IMR-90 (cell line): ENCODE measurements around the gene CDX1. TPM values are rescaled to one million over a fixed set of nuclear protein-coding genes. Genes with fewer than 3 reads are reported as not detected.

Source experiments
- ATAC-seq: fragments of 200-7000 bp; cut with Tn5 transposase; 2 replicates; pipeline ENCODE4 v1.9.1; 2020; ENCODE audit warnings: low read depth, mild to moderate bottlenecking, moderate library complexity
- BruUV-seq: library from RNA; stranded (reverse); fragments of 400-500 nt; replicated peaks from 2 replicates; lab custom pipeline; 2021; lab: Mats Ljungman, UMichigan
- CTCF ChIA-PET: fragments of 300-600 bp; formaldehyde crosslinking; extraction: SDS; loops from one replicate; lab custom pipeline; 2021; ENCODE audit warnings: antibody characterized with exemption; lab: Yijun Ruan, JAX
- POLR2A ChIA-PET: fragments of 300-600 bp; sonication (Branson Sonifier 250); formaldehyde crosslinking; loops from one replicate; lab custom pipeline; 2022; ENCODE audit warnings: antibody characterized with exemption; ENCODE audit not compliant: unreplicated experiment; lab: Charles Lee
- DNase-seq: peaks from one replicate; pipeline ENCODE4 v3.0.0; 2013
- H2AFZ ChIP-seq: replicated peaks from 2 replicates; pipeline ENCODE3; 2013; ENCODE audit warnings: low read length, mild to moderate bottlenecking; ENCODE audit not compliant: poor library complexity
- H2AK5ac ChIP-seq: 2 replicates; pipeline ENCODE4 v1.6.1; 2013; ENCODE audit warnings: low read depth, low read length, inconsistent platforms
- H2AK9ac ChIP-seq: replicated peaks from 2 replicates; pipeline ENCODE3; 2013; ENCODE audit warnings: mild to moderate bottlenecking, low read depth, low read length, moderate library complexity; ENCODE audit not compliant: poor library complexity
- H2BK120ac ChIP-seq: 2 replicates; pipeline ENCODE4 v1.6.1; 2013; ENCODE audit warnings: low read depth, low read length, inconsistent platforms
- H2BK15ac ChIP-seq: 3 replicates; pipeline ENCODE4 v1.6.1; 2013; ENCODE audit warnings: low read depth, low read length, inconsistent platforms
- H2BK20ac ChIP-seq: 2 replicates; pipeline ENCODE4 v1.6.1; 2013; ENCODE audit warnings: low read depth, mild to moderate bottlenecking, inconsistent platforms, low read length, moderate library complexity
- H2BK5ac ChIP-seq: 2 replicates; pipeline ENCODE4 v1.6.1; 2013; ENCODE audit warnings: mild to moderate bottlenecking, low read depth, low read length, inconsistent platforms; ENCODE audit not compliant: poor library complexity, severe bottlenecking
- H3K14ac ChIP-seq: replicated peaks from 2 replicates; pipeline ENCODE4 v1.6.1; 2013; ENCODE audit warnings: low read depth, low read length, inconsistent platforms
- H3K18ac ChIP-seq: 2 replicates; pipeline ENCODE4 v1.6.1; 2013; ENCODE audit warnings: low read depth, low read length, control low read depth
- H3K23ac ChIP-seq: 2 replicates; pipeline ENCODE4 v1.6.1; 2013; ENCODE audit warnings: low read depth, low read length, inconsistent platforms
- H3K27ac ChIP-seq: 2 replicates; pipeline ENCODE4 v1.5.1; 2013; ENCODE audit warnings: mild to moderate bottlenecking, control low read depth, low read length; ENCODE audit not compliant: insufficient read depth
- H3K27me3 ChIP-seq: 2 replicates; pipeline ENCODE4 v1.6.1; 2013; ENCODE audit warnings: low read length; ENCODE audit not compliant: control insufficient read depth, insufficient read depth
- H3K36me3 ChIP-seq: 2 replicates; pipeline ENCODE4 v1.6.1; 2013; ENCODE audit warnings: low read length, mixed read lengths; ENCODE audit not compliant: control insufficient read depth, insufficient read depth
- H3K4ac ChIP-seq: 2 replicates; pipeline ENCODE4 v1.6.1; 2013; ENCODE audit warnings: low read depth, low read length, inconsistent platforms
- H3K4me1 ChIP-seq: 2 replicates; pipeline ENCODE4 v1.6.1; 2013; ENCODE audit warnings: low read length, mixed read lengths; ENCODE audit not compliant: control insufficient read depth, insufficient read depth
- H3K4me2 ChIP-seq: 2 replicates; pipeline ENCODE4 v1.6.1; 2013; ENCODE audit warnings: low read depth, mild to moderate bottlenecking, control low read depth, low read length, moderate library complexity
- H3K4me3 ChIP-seq: 2 replicates; pipeline ENCODE4 v1.5.1; 2013; ENCODE audit warnings: low read depth, mild to moderate bottlenecking, control low read depth, low read length, moderate library complexity; ENCODE audit not compliant: insufficient read depth
- H3K56ac ChIP-seq: 2 replicates; pipeline ENCODE4 v1.6.1; 2013; ENCODE audit warnings: low read length, inconsistent platforms; ENCODE audit not compliant: insufficient read depth; ENCODE audit errors: extremely low read depth
- H3K79me1 ChIP-seq, 2 experiments: 2 replicates each; pipeline ENCODE4 v1.6.1; 2013; ENCODE audit warnings: low read length in 2 of 2, inconsistent platforms in 1 of 2, low read depth in 1 of 2
- H3K9ac ChIP-seq: 2 replicates; pipeline ENCODE4 v1.6.1; 2013; ENCODE audit warnings: low read depth, low read length, control low read depth
- H3K9me1 ChIP-seq: 2 replicates; pipeline ENCODE4 v1.6.1; 2013; ENCODE audit warnings: low read length, inconsistent platforms; ENCODE audit not compliant: insufficient read depth
- H3K9me3 ChIP-seq: 2 replicates; pipeline ENCODE4 v1.6.1; 2013; ENCODE audit warnings: low read length; ENCODE audit not compliant: control insufficient read depth, insufficient read depth
- H4K20me1 ChIP-seq: 2 replicates; pipeline ENCODE4 v1.6.1; 2013; ENCODE audit warnings: low read length, inconsistent platforms; ENCODE audit not compliant: insufficient read depth
- H4K5ac ChIP-seq: 2 replicates; pipeline ENCODE4 v1.6.1; 2013; ENCODE audit warnings: mild to moderate bottlenecking, low read depth, low read length, control low read depth
- H4K8ac ChIP-seq, 2 experiments: 2 replicates each; pipeline ENCODE4 v1.6.1; 2013; ENCODE audit warnings: low read depth in 2 of 2, low read length in 2 of 2, control low read depth in 1 of 2, inconsistent platforms in 1 of 2
- H4K91ac ChIP-seq: 2 replicates; pipeline ENCODE4 v1.6.1; 2013; ENCODE audit warnings: low read depth, low read length, inconsistent platforms; ENCODE audit not compliant: insufficient read depth
- CEBPB ChIP-seq: IDR thresholded peaks from 2 replicates; pipeline ENCODE4 v1.6.1; 2012; ENCODE audit warnings: low read depth, low read length, improper control_type of control experiment
- POLR2A ChIP-seq: IDR thresholded peaks from 2 replicates; pipeline ENCODE4 v1.6.1; 2012; ENCODE audit warnings: mild to moderate bottlenecking, low read depth, low read length
- whole genome bisulfite sequencing, 2 experiments: methylation state at CpG; one replicate each; pipeline versions ENCODE4 v1.1.5 to v1.1.7; 2013; ENCODE audit warnings: missing lambda C conversion rate in 2 of 2; ENCODE audit not compliant: insufficient read length in 1 of 2; ENCODE audit errors: extremely low coverage in 2 of 2; 5-methylcytosine and 5-hydroxymethylcytosine counted together
- dilution Hi-C: fragments of 300-500 bp; cut with HindIII; formaldehyde crosslinking; loops from one replicate; pipeline ENCODE4 v1.14.3; 2018; ENCODE audit warnings: low sequenced_read_pairs; ENCODE audit not compliant: unreplicated experiment
- in situ Hi-C: fragments of 300-500 bp; cut with MboI; formaldehyde crosslinking; loops from 3 replicates; pipeline ENCODE4 v1.14.3; 2019; ENCODE audit warnings: low sequenced_read_pairs, inconsistent platforms, mixed read lengths
- intact Hi-C: fragments of 100-400 bp; cut with micrococcal nuclease; formaldehyde crosslinking; loops from 2 replicates; pipeline ENCODE4 v1.10.0; 2022
- polyA plus RNA-seq, 3 experiments: library from polyadenylated mRNA; depleted of rRNA; stranded (reverse); fragments of >200 nt; gene quantifications; 2 replicates each; pipeline ENCODE4 v1.2.3, GENCODE V29; 2012; ENCODE audit warnings: low replicate concordance in 1 of 3
- total RNA-seq: library from RNA; depleted of rRNA; stranded (reverse); fragments of >200 nt; gene quantifications from 2 replicates; pipeline ENCODE4 v1.2.3, GENCODE V29; 2012

The CDX1 gene
- total and polyA plus RNA-seq, 2 of the 4 experiments (the other 2 are of a cell fraction), result 0.18 to 0.24 TPM

DNA sequence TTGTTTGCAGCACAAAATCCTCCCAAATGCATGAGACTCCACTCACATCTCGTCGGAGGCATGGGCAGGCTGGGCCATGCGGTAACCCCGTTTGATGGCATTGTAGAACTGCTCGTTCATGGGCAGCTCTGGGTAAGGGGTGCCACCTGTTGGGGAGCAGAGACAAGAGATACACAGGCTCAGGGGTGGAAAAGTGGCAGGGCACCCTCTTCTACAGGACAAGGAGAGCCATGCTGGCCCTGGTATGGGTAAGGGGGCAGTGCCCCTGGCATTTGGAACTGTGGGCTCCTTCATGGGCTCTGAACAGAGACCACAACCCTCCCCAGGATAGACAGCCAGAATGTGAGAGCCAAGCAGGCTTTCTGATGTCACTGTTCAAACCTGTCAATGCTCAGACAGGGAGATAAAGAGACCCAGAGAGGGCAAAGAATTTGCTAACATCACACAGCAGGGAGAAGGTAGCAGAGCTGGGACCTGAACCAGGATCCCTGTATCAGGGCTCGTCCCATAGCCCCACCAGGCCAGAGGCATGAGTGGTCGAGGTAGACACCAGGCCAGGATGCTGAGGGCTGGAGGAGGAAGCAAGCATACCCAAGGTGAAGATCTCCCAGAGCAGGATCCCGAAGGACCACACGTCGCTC is 47.0 kb upstream of the CDX1 start:
- no peak overlapping the region for H2BK120ac ChIP-seq
- intact Hi-C loops (loop anchor here (10.0 kb wide), 1 partner anchor 285 kb away; no protein-coding TSS in a partner anchor), in situ Hi-C loops (no loop called here), dilution Hi-C loops (no loop called here)
- 100% methylated on average over 4 of the region's 10 CpGs; no CpG with 5 or more reads in 1 of the 2 experiments for WGBS, 2 experiments
- H2BK20ac ChIP-seq, result no peak overlapping the region
- no peaks in the 10 kb centered on the region for H4K20me1 ChIP-seq
- DNase-seq (no peak), ATAC-seq (no peak)
- no peaks in the 10 kb centered on the region for H3K9me3 ChIP-seq
- no peak overlapping the region for H3K4me2 ChIP-seq
- no TSS peak for BruUV-seq
- H2BK15ac ChIP-seq, result no peak overlapping the region
- POLR2A ChIA-PET, result no interaction called here
- CTCF ChIA-PET, result no interaction called here
- no peak overlapping the region for H4K8ac ChIP-seq
- no peaks in the 10 kb centered on the region for H3K4me1 ChIP-seq
- no peak overlapping the region for H3K14ac ChIP-seq
- H3K18ac ChIP-seq, result no peak overlapping the region
- no peaks in the 10 kb centered on the region for H3K9me1 ChIP-seq
- H3K27ac ChIP-seq, result no peak overlapping the region
- no peak overlapping the region for H2BK5ac ChIP-seq
- no peak overlapping the region for H2AK9ac ChIP-seq
- no peak overlapping the region for H2AFZ ChIP-seq
- no peak overlapping the region for H3K23ac ChIP-seq
- H4K91ac ChIP-seq, result no peak overlapping the region
- no peak overlapping the region for H3K56ac ChIP-seq
- TF ChIP-seq POLR2A, result no peak
- TF ChIP-seq CEBPB, result no peak
- no peak overlapping the region for H4K5ac ChIP-seq
- no peaks in the 10 kb centered on the region for H3K27me3 ChIP-seq
- H3K36me3 ChIP-seq, result peaks cover 94% of the 10 kb centered on the region
- no peak overlapping the region for H3K4me3 ChIP-seq
- peaks cover 14 to 34% of the 10 kb centered on the region in 2 experiments; a peak in 3 of 4 replicates for H3K79me1 ChIP-seq
- H2AK5ac ChIP-seq, result no peak overlapping the region
- no peak overlapping the region for H3K4ac ChIP-seq
- H3K9ac ChIP-seq, result no peak overlapping the region
